Upper lobe of left lung (tissue), 4 donors: ENCODE data around the gene SACM1L.

Source experiments
- CTCF ChIP-seq, 6 experiments: fragments of 450-650 bp in 4 of 6; fragments of 200-600 bp in 2 of 6; sonication (generic) in 2 of 6; IDR thresholded peaks; one replicate each; pipeline ENCODE4 v1.5.1; 2016 to 2019; ENCODE audit warnings: antibody characterized with exemption in 6 of 6
- EP300 ChIP-seq, 4 donors: sonication (generic); formaldehyde crosslinking; IDR thresholded peaks; one replicate each; pipeline ENCODE4 v1.5.1; 2017; ENCODE audit warnings: antibody characterized with exemption in 4 of 4, control low read depth in 2 of 4
- POLR2A ChIP-seq, 4 donors: fragments of 450-650 bp; IDR thresholded peaks; one replicate each; pipeline ENCODE4 v1.5.1; 2016 to 2017; ENCODE audit warnings: antibody characterized with exemption in 4 of 4, mild to moderate bottlenecking in 2 of 4

GRCh38 chr3:45776611-45777010 lies 87.4 kb downstream of the SACM1L start:
- TF ChIP-seq CTCF (IDR thresholded peaks at IDR 0.05) (no peak), POLR2A (IDR thresholded peaks at IDR 0.05) (no peak), EP300 (IDR thresholded peaks at IDR 0.05) (no peak)
